GM11168 (cell line): Measurements from ENCODE around the gene OGDH.

Experiments used
- in situ Hi-C: fragments of 300-500 bp; cut with MboI; formaldehyde crosslinking; loops from one replicate; pipeline ENCODE4 v1.12.0; 2022; ENCODE audit warnings: low sequenced_read_pairs; ENCODE audit not compliant: unreplicated experiment

The OGDH gene

GRCh38 chr7:44634839-44635591 lies 28.6 kb downstream of the OGDH start:
- in situ Hi-C loops: no loop called here

- in situ Hi-C loops: no loop called here
These were observed 29.7 kb downstream of the OGDH start for GRCh38 chr7:44636041-44636584.

DNA sequence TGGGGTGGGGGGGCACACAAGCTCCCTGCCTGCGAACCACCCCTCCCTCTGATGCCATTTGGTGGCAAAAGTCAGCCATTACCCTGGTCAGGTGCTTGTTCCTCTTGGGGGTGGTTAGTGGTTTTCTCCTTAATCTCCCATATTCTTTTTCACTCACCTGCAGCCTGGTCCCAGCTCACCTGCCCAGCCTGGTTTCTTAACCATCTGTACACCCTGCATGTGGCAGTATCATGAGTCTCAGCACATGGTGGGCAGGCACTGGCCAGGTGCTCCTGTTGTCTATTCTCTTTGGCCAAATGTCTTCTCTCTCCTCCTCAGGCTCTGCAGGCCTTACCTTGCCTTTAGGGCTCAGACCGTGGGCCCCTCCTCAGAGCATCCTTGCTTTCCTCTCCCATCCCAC lies 30.5 kb downstream of the OGDH start:
- in situ Hi-C loops: no loop called here

DNA sequence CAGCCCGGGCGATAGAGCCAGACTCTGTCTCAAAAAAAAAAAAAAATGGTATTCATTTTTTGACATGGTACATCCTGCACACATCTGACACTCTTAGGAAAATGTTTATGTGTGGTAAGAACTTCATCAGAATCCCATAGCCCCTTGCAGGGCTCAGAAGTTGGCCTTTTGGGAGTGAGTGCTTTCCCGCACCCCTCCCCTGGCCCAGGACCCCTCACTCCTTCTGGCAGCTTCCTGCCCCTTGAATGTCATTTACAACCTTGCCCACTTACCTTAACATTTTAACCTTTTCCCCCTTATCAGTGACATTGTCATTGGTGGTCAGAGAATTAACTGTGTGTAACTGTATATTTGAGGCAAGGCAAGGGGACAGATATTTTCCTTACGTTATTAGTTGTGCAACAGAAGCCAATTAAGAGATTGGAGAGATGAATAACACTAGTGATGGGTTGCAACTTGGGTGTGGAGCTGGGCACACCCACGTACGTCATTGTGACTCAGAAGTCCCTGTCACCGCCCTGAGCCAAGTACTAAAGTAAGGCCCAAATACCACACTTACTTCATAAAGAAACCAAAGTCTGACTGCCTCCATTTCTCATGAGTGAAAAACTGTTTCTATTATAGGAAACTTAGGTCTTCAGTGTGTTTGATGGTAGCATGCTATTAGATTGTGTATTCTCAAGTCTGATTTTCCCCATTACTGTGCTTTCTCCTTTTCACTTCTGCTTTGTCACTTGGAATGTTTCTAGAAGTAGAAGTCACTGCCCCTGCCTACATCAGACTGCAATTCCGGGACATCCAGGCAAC lies 31.6 kb downstream of the OGDH start:
- in situ Hi-C loops: no loop called here

DNA sequence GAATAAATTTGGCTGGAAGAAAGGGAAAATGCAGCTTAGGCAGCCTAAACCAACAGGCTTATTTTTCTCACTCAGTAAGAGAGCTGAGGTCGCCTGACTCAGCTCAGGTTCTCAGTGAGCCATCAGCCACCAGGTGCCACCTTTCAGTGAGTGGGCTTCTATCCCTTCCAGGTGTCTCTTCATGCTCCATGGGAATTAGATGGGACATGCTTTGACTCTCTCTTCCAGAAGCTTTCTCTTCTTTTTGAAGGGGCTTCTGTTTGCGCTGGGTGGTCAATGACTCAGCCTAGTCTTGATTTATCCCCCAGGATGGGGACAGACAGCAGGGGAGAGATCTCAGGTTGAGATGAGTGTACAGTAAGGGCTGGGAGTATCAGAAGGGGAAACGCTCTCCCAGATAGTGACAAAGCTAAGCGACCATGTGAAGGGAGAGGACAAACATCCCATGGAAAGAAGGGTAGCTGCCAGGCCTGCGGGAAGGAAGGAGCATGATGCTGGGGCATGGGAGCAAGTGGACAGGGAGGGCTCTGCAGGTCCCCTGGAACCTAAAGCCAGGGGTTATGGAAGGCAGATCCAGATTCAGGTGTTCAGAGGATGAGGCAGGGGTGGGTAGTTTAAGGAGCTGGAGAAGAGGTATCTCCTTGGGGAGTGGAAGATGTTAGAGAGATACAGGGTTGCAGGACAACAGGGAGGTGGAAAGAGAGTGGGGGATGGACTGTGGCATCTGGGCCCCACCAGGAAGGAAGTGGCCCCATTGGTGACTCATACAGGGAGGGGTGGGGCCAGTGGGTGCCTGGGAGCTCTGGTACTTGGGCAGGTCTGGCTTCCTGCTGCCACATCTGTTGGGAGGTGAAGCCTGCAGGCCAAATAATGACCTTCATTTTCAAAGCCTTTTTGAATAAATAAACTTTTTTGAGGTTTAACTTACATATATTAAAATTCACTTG lies 32.5 kb downstream of the OGDH start:
- in situ Hi-C loops: no loop called here

GRCh38 chr7:44639671-44640321 lies 33.4 kb downstream of the OGDH start:
- in situ Hi-C loops: no loop called here

- in situ Hi-C loops: no loop called here
These were observed 36.8 kb downstream of the OGDH start for GRCh38 chr7:44643206-44643605.

GRCh38 chr7:44645254-44645653 lies 38.8 kb downstream of the OGDH start:
- in situ Hi-C loops: no loop called here

GRCh38 chr7:44645696-44646095 lies 39.3 kb downstream of the OGDH start:
- in situ Hi-C loops: no loop called here

- in situ Hi-C loops: no loop called here
These were observed 39.9 kb downstream of the OGDH start for GRCh38 chr7:44646176-44646920.

DNA sequence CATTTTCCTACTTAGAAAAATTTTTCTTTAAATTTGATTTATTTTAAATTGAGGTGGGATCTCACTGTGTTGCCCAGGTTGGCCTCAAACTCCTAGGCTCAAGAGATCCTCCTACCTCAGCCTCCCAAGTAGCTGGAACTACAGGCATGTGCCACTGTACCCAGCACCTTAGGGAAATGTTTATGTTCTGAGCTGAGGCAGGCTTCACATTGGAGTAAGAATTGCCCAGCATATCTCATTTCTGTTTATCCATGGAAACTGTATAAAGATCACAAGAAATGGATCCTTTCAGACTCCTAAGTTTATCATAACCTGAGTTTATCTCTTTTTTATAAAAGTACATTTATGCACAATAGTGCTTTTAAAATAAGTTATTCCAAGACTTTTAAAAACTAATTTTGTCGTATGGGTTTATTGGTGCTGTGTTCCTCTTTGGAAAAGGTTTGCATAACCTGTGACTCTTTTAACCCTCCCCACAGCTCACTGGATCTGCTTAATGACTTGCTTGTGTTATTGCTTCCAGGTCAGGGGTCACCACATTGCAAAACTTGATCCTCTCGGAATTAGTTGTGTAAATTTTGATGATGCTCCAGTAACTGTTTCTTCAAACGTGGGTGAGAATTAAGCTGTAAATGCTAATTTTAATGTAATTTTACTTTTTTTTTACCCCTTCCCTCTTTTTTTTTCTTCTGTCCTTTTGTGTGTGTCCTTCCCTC lies 40.7 kb downstream of the OGDH start:
- in situ Hi-C loops: no loop called here

GRCh38 chr7:44647981-44648714 lies 41.7 kb downstream of the OGDH start:
- in situ Hi-C loops: no loop called here

DNA sequence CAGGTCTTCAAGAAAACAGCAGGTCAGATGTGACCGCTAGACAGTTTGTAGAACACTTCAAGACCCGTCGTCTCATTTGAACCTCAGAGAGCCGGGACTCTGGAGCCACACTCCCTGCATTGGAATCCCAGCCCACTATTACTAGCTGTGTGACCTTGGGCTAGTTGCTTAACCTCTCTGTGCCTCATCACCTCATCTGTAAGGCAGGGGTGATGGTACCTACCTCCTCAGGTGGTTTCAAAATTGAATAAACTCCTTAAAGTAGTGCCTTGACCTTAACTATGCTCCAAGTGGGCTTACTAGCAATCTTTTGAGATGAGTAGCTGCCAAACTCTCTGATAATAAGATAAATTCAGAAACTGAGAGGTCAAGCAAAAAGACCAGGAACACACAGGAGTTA lies 43.8 kb downstream of the OGDH start:
- in situ Hi-C loops: no loop called here

- in situ Hi-C loops: no loop called here
These were observed 44.3 kb downstream of the OGDH start for GRCh38 chr7:44650772-44651171.

GRCh38 chr7:44652535-44652934 lies 46.1 kb downstream of the OGDH start:
- in situ Hi-C loops: no loop called here

GRCh38 chr7:44654255-44654796 lies 47.9 kb downstream of the OGDH start:
- in situ Hi-C loops: no loop called here

DNA sequence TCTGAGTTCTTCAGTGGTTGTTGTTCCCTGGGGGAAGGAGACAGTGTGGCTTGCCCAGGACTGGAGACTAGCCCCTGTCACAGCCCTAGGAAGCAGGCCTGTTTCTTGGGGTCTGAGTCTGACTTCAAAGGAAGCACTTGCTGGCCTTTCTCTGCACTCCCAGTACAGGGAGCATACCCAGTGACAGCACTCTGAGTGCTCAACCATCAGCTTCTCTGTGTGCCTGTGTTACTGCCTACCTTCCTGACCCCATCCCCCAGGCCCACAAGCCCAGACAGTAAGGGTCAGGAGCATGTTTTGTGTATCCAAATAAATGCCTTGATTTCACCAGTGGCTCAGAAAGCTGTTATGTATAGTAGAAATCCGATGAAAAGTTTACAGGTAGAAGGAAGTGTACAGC lies 48.9 kb downstream of the OGDH start:
- in situ Hi-C loops: no loop called here

GRCh38 chr7:44658979-44659378 lies 52.6 kb downstream of the OGDH start:
- in situ Hi-C loops: no loop called here
